ENCODE measurements around the gene DISC1.
"Not testable (repeated sequence)": the region's sequence is repeated elsewhere in the genome, so short reads cannot be mapped to it uniquely, and the experiment has no call there.

DISC1 gene

DNA sequence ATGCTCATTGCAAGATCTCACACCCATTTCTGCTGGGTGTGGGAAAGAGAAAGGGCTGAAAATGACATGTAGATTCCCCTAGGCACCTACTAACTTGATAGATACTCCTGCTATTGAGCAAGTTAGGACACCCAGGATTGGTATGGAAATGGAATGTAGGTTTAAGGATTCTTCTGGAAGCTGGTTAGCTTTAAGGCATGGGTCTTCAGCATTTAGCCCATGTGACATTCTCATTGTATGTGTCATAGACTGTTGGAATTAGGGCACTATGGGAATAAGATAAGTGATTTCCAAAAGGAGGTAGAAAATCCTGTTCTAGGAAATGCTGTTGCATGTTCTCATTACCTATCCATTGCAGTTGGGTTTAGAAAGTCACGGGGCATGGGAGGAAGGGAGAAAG, 76.2 kb downstream of the DISC1 start:
- DNase-seq (ENCODE audit: low spot score) = no peak

DNA sequence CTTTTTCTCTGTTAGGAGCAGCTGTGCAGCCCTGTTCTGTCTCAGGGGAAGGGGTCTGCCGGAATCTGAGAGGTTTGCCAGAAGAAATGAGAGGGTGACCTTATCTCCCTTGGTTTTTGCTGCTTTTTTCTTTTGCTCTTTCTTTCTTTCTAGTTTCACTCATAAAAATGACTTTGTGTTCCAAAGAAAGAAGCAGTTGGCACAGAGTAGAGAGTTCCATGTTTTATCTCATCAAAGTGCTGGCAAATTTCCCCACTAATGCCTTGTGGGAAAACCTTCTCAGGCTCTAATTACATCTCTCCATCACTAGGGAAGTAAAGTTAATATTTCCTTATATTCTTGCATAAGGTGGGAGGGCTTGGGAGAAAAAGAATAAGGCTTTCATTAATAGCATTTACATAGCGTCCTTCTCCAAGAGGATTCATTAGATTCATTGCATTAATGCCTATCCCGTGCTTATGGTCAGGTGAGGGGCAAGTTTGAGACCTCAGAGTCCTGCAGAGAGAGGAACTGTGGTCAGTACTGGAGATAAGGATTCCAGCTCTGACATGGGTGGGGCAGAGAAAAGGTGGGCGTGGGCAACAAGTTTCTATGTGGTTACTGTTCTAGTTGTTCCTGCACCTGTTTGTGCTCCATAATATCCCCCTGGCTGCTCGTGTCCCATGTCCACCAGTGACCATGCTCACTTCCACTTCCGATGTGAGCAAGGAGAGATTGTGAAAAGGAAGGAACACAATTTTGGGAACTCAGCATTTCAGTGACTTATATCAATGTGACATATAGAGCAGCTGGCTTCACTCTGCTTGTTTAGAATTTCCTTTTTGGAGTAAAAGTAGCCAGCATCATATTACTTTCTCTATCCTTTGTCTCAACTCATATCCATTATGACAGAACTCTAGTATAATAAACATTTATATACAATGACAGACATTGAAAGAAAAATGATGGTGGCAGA, 79.5 kb downstream of the DISC1 start:
- no peak for DNase-seq (ENCODE audit: low spot score)

DNA sequence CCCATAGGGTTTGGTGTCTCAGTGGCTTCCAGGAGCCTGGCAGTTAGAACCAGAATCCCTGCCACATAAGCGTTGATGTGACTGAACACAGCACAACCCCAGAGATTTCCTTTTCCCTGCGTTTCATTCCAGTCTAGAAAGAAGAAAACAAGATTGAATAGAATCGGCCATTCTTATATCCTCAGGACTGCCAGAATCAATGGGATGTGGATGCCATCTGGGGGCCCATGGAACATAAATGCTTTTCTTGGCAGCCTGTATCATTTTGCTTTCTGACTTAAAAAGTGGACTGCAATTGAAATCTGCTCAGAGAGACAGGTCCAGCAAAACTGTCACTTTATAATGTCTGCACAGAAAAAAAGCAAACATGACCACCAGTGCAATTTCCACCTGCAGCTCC, 80.3 kb downstream of the DISC1 start:
- no peak for DNase-seq (ENCODE audit: low spot score)

DNA sequence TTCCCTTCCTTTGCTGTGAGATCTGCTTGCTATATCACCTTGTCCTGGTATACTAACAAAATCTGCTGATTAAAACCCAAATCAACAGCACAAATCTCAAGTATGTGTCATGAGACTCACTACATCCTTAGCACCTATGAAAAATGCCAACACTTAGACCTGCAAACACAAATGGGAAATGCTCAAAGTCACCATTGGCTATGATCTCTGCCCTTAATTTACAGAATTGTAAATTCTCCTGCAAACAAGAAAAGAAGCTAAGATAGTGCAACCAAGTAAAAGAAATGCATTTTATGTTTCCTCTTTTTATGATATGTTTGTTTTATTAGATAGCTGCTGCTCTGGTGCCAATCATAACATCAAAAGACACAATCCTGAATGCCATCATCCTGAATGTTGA, 80.8 kb downstream of the DISC1 start:
- DNase-seq (ENCODE audit: low spot score) = no peak

DNA sequence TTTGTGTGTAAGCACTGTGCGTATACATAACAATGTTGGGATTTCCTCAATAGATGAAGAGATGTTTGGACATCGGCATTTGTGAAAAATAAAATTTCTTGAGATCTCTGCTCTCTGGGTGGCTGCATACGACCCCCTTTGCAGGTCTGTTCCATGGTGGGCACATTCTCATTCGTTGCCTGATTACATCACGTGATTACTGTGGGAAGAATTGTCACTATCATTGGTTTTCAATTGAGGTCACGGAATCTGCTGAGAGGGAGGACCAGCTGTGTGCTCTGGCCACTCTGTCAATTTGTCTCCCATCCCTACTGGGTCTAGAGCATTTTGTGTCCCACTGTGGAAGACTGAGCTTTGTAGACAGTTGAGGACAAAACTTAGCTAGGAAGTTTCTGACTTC, 81.8 kb downstream of the DISC1 start:
- no peak for DNase-seq (ENCODE audit: low spot score)

DNA sequence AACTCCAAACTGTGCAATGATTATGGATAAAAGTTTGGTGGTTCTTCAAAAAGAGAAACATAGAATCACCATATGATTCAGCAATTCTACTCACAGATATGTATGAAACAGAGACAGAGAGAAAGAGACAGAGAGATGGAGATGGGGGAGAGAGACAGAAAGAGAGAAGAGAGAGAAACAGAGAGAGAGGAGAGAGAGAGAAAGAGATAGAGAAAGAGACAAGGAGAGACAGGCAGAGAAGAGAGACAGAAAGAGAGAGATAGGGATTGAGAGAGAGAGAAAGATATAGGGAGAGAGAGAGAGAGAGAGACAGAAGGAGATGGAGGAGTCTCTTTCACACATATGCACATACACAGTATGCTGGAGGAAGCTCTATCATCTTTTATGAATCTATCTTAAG, 87.8 kb downstream of the DISC1 start:
- DNase-seq (ENCODE audit: low spot score) = no peak

DNA sequence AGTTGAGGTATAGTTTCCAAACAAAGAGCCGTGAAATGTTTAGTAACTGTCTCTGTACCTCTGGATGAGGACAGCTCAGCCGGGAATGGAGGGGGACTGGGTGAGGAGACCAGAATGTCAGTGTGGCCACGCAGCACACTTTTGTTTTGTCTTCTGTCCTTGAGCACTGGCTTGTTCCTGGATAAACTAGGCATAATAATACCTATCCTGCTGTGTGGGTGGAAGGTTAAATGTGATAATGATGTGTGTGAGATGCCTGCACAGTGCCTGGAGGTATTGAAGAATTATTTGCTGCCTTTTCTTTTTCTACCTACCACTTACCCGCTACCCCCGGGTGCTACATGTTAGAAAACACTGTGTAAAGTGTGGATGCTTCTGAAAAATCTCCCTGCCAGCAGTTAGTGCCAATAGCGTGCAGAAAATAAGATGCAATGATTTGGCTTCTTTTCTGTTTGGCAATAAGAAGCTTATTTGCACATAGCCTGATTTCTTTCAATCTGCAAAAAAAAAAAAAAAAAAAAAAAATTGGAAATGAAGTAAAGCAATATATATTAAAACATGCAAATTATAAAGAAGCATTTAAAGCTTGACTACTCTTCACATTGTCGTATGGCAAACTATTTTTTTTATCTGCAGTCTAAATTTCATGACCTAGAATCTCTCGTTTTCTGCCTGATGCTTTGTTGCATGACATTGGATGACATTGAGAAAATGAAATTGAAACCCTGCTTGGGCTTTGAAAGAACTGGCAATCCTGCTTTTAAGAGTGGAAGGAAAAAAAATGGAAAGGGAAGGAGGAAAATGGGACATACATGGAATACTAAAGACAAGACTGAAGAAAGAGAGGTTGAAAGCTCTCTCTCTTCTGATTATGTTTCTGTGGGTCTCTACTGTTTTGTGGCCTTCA, 89.5 kb downstream of the DISC1 start:
- DNase-seq (ENCODE audit: low spot score) = no peak

DNA sequence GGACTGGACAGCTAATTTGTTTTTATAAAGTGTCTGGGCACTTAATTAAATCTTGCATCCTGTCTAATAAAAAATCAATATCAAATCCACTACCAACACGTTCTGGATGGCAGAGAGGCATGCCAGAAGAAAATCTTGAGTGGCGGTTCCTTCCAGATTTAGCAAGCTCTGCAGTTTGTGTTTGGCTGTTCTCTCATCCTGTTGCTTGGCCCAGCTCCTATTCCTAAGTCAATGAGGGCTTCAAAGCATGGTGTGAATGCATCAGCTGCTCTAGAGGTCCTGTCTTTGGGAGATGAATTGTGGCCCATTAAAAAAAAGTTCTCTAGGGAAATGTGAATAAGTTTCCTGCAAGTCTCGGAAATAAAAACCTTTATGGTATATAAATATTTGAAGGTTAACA, 90.3 kb downstream of the DISC1 start:
- DNase-seq (ENCODE audit: low spot score) = no peak

DNA sequence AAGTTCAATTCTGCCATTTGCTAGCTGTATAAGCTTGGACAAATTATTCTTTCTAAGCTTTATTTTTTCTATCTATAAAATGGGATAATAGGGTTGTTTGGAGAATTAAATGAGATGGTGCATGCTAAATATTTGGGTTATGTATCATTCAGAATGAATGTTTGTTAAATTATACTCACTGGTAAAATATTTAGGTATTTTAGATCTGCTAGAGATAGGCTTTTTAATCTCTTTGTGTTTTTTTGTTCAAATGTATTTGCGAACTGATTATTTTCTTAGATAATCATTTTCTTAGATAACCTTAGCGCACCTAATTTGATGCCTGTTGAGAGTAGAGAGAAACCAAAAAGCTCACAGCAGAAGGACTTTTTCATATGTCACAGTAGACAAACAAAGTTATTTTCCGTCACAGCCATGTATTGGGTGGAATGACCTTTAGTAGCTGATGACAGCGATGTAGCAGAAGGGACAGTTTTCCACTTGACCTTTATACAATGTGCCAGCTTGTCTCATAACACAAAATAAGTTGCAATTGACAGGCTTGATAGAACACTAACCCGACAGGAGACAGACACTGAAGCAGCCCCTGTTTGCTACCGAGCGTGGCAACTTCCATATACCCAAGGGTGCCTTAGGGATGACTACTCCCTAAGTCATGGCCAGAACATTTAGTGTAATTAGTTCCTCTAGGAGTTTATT, 93.0 kb downstream of the DISC1 start:
- DNase-seq (ENCODE audit: low spot score) = no peak

DNA sequence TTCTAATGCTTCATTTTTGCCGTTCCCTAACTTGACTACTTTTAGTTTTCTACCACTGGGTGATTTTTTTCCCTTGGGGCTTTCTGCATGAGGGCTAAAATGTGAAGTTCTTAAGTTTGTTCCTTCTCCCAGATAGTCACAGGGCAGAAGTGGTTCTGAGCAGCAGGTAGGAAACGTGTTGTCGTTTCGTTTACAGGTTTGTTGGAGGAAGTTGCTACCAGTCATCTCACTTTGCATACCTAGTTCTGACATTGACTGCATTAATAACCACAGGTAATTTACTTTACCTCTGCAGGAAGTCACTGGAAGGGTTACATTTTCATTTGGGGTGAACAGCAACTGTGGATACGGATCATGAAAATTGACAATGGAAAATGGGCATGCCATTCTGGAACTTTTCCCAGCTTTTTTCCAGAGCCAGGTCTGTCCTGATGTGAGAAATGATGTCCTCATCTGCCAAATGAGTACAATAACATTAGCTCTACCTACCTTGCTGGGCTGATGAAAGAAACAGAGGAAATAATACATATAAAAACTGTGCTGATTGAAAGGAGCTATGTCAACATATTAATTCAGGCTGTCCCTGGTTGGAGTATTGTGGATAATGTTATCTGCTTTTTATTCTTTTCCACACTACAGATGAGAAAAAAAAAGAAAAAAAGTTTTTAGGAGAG, 94.2 kb downstream of the DISC1 start:
- DNase-seq (ENCODE audit: low spot score) = no peak

DNA sequence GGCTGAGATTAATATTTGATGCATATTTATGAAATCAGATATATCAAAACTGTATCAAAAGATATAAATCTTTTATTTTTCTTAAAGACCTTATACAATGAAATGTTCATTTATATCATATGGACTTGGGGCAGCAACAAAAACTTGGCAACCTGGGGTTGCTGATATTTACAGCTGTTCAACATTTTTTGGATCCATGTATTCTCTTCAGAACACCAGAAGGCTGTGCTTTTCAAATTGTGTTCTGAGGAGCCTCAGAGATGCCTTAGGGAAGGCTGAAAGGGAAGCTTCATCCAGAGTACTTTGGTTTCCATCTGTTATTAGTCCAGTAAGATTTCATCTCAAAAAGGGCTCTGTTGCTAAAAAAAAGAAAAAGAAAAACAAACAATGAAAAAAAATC, 94.8 kb downstream of the DISC1 start:
- no peak for DNase-seq (ENCODE audit: low spot score)

DNA sequence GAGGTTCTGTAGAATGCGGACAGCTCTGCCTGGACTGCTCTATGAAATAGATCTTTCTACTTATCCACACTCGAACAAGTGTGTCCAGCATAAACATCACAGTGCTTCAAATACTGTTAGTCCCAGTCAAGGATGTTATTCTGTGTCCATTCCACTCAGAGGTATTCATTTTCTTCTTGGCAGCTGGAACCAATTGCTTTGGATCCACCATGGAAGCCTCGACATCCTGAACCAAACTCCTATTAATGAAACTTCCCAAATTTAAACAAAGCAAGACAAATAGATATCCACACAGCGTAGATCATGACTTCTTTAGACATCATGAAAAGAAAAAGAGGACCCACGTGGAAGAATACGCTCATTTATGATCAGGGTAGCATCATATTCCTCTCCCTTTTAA, 95.8 kb downstream of the DISC1 start:
- no peak for DNase-seq (ENCODE audit: low spot score)

DNA sequence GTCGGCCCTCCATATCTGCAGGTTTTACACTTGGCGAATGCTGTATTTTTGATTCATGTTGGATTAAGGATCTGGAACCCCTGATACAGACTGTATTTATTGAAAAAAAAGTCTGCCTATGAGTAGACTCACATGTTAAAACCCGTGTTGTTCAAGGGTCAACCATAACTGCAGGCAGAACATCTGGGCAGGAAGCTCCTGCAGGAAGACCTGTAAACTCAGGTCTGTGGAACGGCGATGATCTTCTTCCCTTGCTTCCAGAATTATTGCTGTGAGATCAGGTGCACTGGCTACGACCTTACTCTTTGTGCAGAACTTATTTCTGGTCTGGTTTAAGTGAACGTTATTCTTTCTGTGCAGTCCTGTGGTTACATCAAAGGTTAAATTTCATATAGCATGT, 96.6 kb downstream of the DISC1 start:
- no peak for DNase-seq (ENCODE audit: low spot score)

DNA sequence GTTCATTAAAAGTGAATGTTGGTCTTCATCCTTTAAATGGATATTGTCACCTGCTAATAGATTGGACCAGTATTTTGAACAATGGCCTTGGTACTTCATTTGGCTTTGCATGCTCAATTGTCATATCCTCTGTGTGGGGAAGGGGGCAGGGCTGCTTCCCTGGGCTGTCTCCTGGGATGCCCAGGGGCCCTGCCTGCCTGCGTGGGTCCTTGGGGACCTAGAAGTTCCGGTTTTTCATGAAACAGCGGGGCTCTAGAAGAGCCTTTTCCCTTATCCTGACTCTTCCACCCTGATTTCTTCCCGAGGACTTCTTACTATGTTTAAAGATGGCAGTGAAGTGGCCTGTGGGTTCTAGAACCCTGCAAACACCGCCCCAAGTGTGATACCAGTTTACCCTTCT, 97.5 kb downstream of the DISC1 start:
- DNase-seq (ENCODE audit: low spot score) = no peak

DNA sequence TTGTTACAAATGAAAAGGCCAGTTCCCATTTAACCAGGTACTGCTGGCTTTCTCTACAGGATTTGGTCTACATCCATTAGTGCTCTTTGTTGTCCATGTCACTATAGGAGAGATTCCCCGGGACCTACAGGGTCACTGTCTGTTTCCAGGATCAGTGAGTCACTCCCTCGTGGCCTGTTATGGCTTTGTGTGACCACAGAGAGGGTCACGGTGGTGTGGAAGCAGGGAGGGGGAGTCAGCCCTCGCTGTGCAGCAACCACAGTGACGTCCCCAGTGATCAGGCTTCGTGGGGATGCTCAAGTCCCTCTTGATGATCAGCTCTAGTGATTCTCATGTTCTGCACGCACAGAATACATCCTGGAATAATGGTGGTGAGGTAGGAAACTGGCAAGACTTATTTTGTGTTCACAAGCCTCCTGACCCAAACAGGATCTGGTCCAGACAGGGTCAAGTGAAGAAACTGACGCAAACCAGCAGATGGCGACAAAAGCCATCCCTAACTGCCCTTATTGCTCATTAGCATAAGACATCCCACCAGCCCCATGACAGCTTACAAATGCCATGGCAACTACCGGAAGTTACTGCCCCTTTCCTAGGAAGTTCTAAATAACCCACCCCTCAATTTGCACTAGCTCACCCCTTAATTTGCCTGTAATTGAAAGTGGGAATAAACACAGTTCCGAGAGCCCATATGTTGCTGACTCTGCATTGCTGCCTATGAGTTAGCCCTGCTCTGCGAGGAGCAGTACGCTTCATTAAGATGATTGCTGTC, 98.5 kb downstream of the DISC1 start:
- DNase-seq (ENCODE audit: low spot score) = no peak

DNA sequence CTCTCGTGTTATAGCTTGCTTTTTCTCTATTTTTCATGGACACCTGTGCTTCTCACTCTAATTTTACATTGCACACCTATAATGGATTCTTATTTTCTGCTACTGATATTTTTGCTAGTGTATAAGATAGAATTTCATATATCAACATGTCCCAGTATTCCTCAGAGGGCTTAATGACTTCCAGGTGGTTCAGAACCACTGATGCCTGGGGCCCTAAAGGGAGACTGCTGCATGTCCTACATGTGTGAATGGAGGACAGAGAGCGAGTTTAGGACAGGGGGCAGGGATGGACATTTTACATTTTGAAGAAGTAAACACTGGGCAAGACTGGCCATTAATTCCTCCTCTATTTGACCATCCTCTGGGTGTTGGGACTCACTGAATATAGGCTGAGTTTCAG, 100.6 kb downstream of the DISC1 start:
- DNase-seq (ENCODE audit: low spot score) = no peak

DNA sequence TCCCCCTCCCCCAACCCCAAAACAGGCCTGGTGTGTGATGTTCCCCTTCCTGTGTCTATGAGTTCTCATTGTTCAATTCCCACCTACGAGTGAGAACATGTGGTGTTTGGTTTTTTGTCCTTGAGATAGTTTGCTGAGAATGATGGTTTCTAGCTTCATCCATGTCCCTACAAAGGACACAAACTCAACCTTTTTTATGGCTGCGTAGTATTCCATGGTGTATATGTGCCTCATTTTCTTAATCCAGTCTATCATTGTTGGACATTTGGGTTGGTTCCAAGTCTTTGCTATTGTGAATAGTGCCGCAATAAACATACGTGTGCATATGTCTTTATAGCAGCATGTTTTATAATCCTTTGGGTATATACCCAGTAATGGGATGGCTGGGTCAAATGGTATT, 102.4 kb downstream of the DISC1 start:
- DNase-seq (ENCODE audit: low spot score) = not testable (repeated sequence)

DNA sequence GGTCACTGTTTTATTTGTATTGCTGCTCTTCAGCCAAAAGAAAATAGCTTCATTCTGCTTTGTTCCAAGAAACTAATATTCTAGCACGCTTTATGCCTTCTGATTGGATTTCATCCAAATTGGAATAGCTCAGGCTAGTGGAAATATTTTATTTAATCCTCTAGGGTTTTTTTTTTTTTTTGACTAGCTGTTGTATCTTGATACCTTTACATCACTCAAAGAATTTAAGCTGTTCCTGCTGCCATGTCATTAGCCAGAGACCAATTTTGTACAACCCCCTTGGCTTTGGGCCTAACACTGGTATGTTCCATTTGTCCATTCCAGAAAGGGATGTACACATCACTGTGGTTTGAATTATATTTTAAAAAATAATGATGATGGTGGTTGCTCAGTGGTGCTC, 103.0 kb downstream of the DISC1 start:
- DNase-seq (ENCODE audit: low spot score) = no peak

DNA sequence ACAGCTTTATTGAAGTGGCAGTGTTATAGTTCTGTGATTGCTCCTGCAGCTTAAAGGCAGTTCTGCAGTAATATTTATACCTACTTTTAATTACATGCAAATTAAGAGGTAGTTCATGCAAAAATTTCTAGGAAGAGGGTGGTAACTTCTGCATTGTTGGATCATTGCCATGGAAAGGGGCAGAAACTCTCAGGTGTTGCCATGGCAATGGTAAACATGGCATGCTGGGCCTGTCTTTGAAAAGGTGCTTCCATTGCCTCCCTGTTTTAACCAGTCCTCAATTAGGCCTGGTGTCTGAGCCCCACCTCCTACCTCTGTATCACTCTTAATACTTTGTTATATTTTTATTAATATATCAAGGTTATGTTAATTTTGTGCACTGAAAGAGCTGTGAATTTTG, 104.7 kb downstream of the DISC1 start:
- no peak for DNase-seq (ENCODE audit: low spot score)

DNA sequence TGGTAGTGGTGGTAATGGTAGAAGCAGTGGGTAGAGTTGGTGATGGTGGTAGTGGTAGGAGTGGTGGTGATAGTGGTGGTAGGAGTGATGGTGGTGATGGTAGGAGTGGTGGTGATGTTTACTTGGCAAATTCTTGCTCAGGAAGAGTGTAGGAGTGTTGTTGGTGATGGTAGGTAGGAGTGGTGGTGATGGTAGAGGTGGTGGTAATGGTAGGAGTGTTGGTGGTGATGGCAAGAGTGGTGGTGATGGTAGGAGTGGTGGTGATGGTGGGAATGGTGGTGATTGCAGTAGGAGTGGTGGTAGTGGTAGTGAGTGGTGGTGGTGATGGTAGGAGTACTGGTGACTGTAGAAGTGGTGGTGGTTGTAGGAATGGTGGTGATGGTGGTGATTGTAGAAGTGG, 106.5 kb downstream of the DISC1 start:
- DNase-seq (ENCODE audit: low spot score) = no peak

DNA sequence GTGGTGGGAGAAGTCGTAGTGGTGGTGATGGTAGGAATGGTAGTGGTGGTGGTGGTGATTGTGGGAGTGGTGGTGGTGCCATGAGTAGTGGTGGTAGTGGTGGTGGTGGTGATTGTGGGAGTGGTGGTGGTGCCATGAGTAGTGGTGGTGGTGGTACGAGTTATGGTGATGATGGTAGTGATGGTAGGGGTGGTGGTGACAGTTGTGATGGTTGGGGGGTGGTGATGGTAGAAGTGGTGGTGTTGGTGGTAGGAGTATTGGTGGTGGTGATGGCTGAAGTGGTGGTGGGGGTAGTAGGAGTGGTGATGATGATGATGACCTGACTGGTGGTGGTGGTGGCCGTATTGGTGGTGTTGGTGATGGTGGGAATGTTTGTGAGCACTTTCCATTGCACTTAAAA, 107.1 kb downstream of the DISC1 start:
- DNase-seq (ENCODE audit: low spot score) = no peak
